HG03280 (cell line): ENCODE measurements around the gene LHCGR.
"Not testable (repeated sequence)": the region's sequence is repeated elsewhere in the genome, so short reads cannot be mapped to it uniquely, and the experiment has no call there.

ENCODE experiments used
- ATAC-seq: cut with Tn5 transposase; IDR thresholded peaks from one replicate; pipeline ENCODE4 v1.9.1; 2021; ENCODE audit warnings: mild to moderate bottlenecking, moderate library complexity; ENCODE audit not compliant: unreplicated experiment

Gene LHCGR

DNA sequence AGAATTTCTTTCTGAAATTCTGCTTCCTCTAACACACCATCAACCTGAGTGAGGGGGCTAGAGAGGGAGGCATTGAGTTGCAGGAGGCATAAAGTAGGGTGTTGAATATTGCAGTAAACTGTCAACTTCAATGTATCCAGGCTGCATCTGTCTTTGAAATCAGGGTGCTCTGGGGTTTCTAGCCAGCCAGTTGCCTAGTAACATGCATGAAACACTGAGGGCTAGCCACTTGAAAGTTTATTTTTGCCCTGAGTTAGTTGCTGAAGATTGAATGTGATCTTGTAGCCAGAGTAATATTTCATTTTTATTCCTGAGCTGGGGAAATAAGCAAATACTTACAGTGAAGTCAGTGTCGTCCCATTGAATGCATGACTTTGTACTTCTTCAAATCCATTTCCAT, 41.9 kb downstream of the LHCGR start:
- ATAC-seq = no peak

GRCh38 chr2:48712151-48712550, 43.4 kb downstream of the LHCGR start:
- no peak for ATAC-seq

GRCh38 chr2:48711343-48711742, 44.2 kb downstream of the LHCGR start:
- no peak for ATAC-seq

DNA sequence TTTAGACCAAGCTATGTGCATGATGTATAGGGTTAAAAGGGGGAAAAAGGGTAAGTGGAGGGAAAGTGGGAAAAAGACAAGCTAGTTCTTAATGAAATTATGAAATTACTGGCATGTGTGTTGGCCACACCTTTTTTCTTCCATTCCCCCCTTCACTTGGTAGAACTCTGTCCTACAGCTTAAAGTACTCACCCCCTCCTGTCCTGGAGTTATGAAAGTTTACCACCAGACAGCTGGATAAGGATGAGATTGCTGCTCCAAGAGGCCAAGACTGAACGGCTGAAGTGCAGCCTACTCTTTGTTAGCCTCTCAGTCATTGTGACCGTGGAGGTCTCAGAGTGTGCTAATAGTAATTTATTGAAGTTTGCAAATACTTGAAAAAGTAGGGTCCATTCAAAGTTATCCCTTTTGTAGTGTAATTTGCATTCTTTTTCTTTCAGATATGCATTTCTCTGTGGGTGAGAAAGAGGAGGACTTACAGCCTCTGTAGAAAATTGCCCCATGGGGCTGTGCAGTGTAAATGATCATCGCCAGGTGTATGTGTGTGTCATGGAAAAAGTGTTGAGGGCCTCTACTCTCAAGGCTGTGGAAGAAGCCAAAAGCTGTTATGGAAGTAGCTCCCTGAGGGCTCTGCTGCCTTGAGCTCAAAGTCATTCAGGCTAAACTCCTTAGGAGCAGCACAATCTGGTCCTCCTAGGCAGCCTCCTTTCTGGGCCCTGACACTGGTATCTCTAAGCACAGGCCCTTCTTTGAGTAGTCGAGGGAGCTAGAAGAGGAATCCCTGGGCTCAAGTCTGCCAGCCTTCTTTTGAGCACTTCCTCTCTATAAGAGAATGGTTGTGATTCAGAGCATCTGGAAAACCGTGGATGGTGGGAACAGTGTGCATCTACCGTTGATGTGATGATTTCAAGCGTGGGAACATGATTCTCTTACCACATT, 46.2 kb downstream of the LHCGR start:
- ATAC-seq = no peak

DNA sequence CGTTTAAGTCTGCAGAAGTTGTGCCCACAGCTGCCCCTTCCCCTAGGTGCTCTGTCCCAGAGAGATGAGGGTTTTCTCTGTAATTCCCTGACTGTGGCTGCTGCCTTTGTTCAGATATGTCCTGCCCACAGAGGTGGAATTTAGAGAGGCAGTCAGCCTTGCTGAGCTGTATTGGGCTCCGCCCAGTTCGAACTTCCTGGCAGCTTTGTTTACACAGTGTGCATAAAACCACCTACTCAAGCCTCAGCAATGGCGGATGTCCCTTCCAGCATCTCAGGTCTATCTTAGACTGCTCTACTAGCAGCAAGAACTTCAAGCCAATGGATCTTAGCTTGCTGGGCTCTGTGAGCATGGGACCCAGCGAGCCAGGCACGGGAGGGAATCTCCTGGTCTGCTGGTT, 48.1 kb downstream of the LHCGR start:
- ATAC-seq = no peak

DNA sequence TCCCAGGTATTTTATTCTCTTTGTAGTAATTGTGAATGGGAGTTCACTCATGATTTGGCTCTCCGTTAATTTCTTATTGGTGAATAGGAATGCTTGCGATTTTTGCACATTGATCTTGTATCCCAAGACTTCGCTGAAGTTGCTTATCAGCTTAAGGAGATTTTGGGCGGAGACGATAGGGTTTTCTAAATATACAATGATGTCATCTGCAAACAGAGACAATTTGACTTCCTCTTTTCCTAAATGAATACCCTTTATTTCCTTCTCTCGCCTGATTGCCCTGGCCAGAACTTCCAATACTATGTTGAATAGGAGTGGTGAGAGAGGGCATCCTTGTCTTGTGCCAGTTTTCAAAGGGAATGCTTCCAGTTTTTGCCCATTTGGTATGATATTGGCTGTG, 51.9 kb downstream of the LHCGR start:
- not testable (repeated sequence) for ATAC-seq

DNA sequence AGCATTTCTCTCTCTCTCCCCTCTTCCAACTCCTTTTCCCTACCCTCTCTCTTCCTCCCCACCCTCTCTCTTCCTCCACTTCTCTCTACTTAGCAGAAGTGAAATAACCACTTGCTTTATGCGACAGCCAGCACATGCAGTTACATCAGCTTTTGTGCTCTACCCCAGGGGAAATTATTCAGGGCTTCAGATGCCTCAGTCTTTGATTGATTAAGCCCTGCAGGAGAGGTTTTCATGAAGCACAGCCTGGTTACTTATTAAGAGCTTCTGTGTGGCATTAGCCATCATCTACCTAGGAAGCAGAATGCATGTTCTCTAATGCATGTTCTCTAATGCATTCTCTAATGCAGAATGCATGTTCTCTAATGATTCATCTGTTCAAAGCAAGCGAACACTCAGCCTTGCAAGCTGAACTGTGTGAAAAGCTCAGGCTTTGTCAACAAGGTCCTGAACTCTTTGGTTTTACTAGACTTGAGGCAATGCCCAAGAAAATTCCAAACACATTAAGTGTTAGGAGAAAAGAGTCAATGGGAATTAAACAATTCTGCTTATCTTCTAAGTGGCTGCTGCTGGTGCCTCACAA, 56.1 kb downstream of the LHCGR start:
- no peak for ATAC-seq

GRCh38 chr2:48696881-48697280, 58.6 kb downstream of the LHCGR start:
- ATAC-seq = no peak

GRCh38 chr2:48695991-48696390, 59.5 kb downstream of the LHCGR start:
- ATAC-seq = no peak

DNA sequence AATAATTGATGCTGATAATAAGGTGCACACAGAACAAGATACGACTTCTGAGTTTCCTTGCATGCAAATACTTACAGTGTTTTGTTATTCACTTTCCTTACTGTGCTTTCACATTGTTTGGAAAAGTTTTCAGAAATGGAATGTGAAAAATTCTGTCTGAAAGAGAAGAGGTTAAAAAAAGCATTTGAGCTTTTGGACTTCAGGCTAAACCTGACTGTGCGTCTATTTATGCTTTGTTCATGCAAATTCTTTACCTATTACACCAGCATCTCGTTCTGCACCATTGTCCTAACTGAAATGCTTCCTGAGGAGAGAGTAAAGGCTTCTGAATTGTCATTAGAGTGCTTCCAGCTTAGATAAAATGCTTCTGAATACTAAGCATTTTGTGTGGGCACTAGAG, 61.4 kb downstream of the LHCGR start:
- no peak for ATAC-seq

DNA sequence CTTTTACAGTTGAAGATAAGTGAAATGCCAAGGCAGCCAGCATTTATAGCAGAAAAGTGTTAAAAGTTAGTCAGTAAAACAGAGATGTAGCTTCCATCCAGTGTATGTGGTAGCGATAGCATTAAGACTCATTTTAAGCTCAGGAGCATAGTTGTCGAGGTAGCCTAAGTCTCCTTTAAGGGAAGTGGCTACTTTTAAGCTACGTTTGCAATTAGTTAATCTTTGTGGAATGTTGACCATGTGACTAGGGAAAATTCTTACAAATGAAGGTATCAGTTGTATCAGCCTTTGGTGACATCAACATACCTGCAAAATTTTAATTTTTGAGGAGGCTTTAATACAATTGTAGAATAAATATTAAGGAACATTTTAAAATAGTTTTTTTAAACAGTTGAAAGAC, 61.9 kb downstream of the LHCGR start:
- ATAC-seq = no peak

DNA sequence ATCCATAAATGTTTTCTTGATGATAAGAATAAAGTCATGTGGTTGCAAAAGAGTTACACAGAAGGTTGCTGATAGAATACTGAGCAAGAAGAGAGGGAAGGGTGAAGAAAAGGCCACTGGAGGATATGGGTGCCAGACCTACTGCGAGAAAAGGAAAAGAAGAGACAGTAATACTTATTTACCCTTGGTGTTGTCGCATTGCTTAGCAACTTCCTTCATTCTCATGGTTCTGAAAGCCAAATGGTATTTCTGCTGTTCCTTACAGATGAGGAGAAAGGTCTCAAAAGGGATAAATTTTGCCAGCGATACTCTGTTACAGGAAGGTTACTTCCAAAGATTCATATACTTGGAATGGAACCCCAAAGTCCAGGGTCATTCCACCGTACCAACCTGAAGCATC, 62.5 kb downstream of the LHCGR start:
- ATAC-seq = no peak

- ATAC-seq = no peak
These were observed 63.4 kb downstream of the LHCGR start for GRCh38 chr2:48691935-48692691.

DNA sequence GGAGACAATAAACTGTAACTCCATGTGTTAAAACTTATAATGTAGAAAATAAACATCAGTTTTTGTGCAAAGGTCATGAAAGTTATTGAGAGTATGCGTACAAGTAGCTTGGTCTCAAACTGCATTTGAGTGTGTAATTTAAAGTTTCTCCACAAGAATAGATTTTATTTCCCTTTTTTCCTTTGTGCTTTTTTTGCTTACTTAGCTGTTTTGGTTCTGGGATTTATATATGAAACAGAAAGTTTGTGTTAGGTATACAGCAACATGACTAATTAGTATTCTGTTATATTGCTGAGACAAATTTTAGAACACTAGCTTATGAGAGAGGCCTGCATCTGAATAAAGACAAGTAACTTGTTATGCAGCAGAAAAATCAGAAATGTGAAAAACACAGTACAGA, 70.4 kb downstream of the LHCGR start:
- no peak for ATAC-seq

DNA sequence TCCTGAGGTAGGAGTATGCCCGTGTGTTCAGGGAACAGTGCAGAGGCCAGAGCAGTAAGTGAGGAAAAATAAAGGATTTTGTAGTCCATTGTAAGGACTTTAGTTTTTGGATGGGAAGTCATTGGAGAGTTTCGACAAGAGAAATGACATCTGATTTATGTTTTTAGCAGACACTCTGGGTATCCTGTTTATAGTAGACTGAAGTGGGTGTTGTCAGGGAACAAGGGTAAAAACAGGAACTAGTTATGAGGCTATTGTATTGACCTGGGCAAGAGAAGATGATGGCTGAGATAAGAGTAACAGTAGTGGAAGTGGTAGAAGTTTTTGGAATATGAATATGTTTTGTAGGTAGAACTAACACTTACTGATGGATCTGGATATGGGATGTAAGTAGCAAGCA, 78.1 kb downstream of the LHCGR start:
- no peak for ATAC-seq

- no peak for ATAC-seq
These were observed 80.6 kb downstream of the LHCGR start for GRCh38 chr2:48674933-48675332.

GRCh38 chr2:48673581-48673980, 81.9 kb downstream of the LHCGR start:
- ATAC-seq = no peak

DNA sequence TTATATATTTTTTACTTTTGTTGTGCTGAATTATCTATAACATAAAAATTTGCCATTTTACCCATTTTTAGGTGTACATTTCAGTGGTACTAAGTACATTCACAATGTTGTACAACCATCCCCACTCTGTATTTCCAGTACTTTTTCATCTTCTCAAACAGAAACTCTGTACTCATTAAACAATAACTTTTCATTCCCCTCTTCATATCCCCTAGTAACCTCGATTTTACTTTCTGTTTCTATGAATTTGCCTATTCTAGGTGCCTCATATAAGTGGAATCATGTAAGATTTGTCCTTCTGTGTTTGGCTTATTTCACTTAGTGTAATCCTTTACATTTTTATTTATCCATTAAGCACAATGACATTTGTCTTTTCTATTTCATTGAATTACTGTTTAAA, 86.5 kb downstream of the LHCGR start:
- no peak for ATAC-seq

DNA sequence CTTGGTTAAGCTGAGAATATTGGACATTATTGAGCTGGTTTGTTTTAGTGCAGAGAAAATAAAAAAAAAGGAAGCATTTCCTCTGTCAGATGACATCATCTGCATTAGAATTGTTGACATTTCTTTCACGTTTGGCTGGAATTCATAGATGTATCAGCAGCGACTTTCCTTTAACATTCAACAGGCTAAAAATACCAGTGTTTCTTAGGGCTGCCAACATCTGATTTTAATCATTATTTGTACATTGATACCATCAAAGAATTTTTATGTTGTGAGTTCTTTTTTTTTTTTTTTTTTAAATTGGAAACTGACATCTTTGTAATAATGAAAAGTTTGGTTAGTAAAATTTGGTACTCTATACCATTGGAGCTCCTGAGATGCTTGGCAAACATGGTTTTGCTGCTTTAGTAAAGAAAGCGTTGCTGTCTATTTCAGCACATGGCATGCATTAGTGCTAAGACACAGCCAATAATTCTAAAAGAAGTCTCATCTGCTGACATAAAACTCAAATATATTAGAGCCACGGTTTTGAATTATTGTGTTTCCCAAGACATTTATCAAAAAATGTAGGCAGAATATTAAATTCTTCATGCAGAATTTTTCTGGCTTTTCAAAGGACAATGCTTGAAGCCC, 104.2 kb downstream of the LHCGR start:
- ATAC-seq = no peak

- ATAC-seq = no peak
These were observed 117.3 kb downstream of the LHCGR start for GRCh38 chr2:48638261-48638660.
